ENCODE results near the gene PABPN1L.

The PABPN1L gene

GRCh38 chr16:88883117-88883895, 16.8 kb upstream of the PABPN1L start:
- no peak for DNase-seq (ENCODE audit: low read depth)

GRCh38 chr16:88882358-88883030, 16.0 kb upstream of the PABPN1L start:
- DNase-seq (ENCODE audit: low read depth), result no peak

GRCh38 chr16:88881675-88882357, 15.4 kb upstream of the PABPN1L start:
- no peak for DNase-seq (ENCODE audit: low read depth)

- DNase-seq (ENCODE audit: low read depth), result no peak
Observed at GRCh38 chr16:88881007-88881615, 14.7 kb upstream of the PABPN1L start.

GRCh38 chr16:88880226-88881006, 14.0 kb upstream of the PABPN1L start:
- no peak for DNase-seq (ENCODE audit: low read depth)

GRCh38 chr16:88879788-88880055, 13.3 kb upstream of the PABPN1L start:
- DNase-seq (ENCODE audit: low read depth), result no peak

GRCh38 chr16:88878967-88879787, 12.7 kb upstream of the PABPN1L start:
- DNase-seq (ENCODE audit: low read depth), result no peak

GRCh38 chr16:88878356-88878755, 11.9 kb upstream of the PABPN1L start:
- no peak for DNase-seq (ENCODE audit: low read depth)

GRCh38 chr16:88877564-88878289, 11.3 kb upstream of the PABPN1L start:
- DNase-seq (ENCODE audit: low read depth), result no peak

GRCh38 chr16:88876942-88877526, 10.6 kb upstream of the PABPN1L start:
- DNase-seq (ENCODE audit: low read depth), result no peak

GRCh38 chr16:88875703-88876234, 9.3 kb upstream of the PABPN1L start:
- no peak for DNase-seq (ENCODE audit: low read depth)

- DNase-seq (ENCODE audit: low read depth), result no peak
Observed at GRCh38 chr16:88874938-88875599, 8.6 kb upstream of the PABPN1L start.

GRCh38 chr16:88872650-88873331, 6.3 kb upstream of the PABPN1L start:
- DNase-seq (ENCODE audit: low read depth), result no peak

GRCh38 chr16:88871730-88872416, 5.4 kb upstream of the PABPN1L start:
- DNase-seq (ENCODE audit: low read depth), result no peak

- DNase-seq (ENCODE audit: low read depth), result no peak
Observed at GRCh38 chr16:88871349-88871702, 4.9 kb upstream of the PABPN1L start.

GRCh38 chr16:88870608-88871348, 4.3 kb upstream of the PABPN1L start:
- no peak for DNase-seq (ENCODE audit: low read depth)

GRCh38 chr16:88869673-88869980, 3.2 kb upstream of the PABPN1L start:
- no peak for DNase-seq (ENCODE audit: low read depth)

All from stimulated activated CD8-positive, alpha-beta memory T cell treated with anti-CD3 and anti-CD28 coated beads, Interleukin-15, amount 100 ng/mL, for 24 hours (primary cell).